ENCODE results near the gene SSC5D. TPM values are rescaled to one million over a fixed set of nuclear protein-coding genes. Genes with fewer than 3 reads are reported as not detected.

The SSC5D gene
- total and polyA plus RNA-seq, 4 donors: 0.08 to 1.0 (median 0.51) TPM

GRCh38 chr19:55467236-55468053 lies 20.8 kb upstream of the SSC5D start:
- H3K36me3 ChIP-seq (ENCODE audit: control insufficient read depth in 4 of 4, insufficient read depth in 3 of 4, low read depth in 1 of 4, low read length in 3 of 4): no peaks in the 10 kb centered on the region
- peaks cover 6 to 21% (median 14%) of the 10 kb centered on the region in 4 donors for H3K4me1 ChIP-seq (ENCODE audit: control insufficient read depth in 4 of 4, insufficient read depth in 4 of 4, low read length in 3 of 4)
- WGBS: 29% methylated on average over 29 of the region's 29 CpGs
- H3K9me3 ChIP-seq (ENCODE audit: control insufficient read depth in 4 of 4, low read length in 3 of 4): no peaks in the 10 kb centered on the region
- H3K4me3 ChIP-seq (ENCODE audit: low read depth in 1 of 3, low read length in 3 of 3): no peak overlapping the region
- TF ChIP-seq ZBTB33 (IDR thresholded peaks at IDR 0.05) (no peak), YY1 (IDR thresholded peaks at IDR 0.05) (peak; percentile 39), HNF4A (conservative IDR thresholded peaks at IDR 0.05) (peak; percentile 89 to 90), MAX (IDR thresholded peaks at IDR 0.05) (peak; percentile 68), FOXA1 (IDR thresholded peaks at IDR 0.05) (no peak), EGR1 (IDR thresholded peaks at IDR 0.05; ENCODE audit: low read depth in 2 of 2) (no peak), NR2F2 (IDR thresholded peaks at IDR 0.05) (peak; percentile 83), ATF3 (IDR thresholded peaks at IDR 0.05) (no peak), SP1 (IDR thresholded peaks at IDR 0.05) (peak; percentile 88), JUND (IDR thresholded peaks at IDR 0.05) (no peak), HNF4G (IDR thresholded peaks at IDR 0.05) (peak; percentile 65), RAD21 (IDR thresholded peaks at IDR 0.05) (peak; percentile 72 to 81), TAF1 (conservative IDR thresholded peaks at IDR 0.05) (no peak), FOXA2 (IDR thresholded peaks at IDR 0.05) (no peak), CTCF (IDR thresholded peaks at IDR 0.05; ENCODE audit: low read depth, low read length, missing input control) (peak; percentile 97), GABPA (IDR thresholded peaks at IDR 0.05 in 1 of 2, conservative IDR thresholded peaks at IDR 0.05 in 1 of 2) (peak in 1 of 2 donors; percentile 73), REST (IDR thresholded peaks at IDR 0.05) (no peak), RXRA (IDR thresholded peaks at IDR 0.05) (peak; percentile 65 to 68)
- peak; percentile 89 for DNase-seq (ENCODE audit: low spot score)
- H3K9ac ChIP-seq (ENCODE audit: low read depth in 1 of 2, low read length in 2 of 2): peak overlapping the region in 1 of 2 donors; percentile 0
- peak overlapping the region; percentile 55 to 75 for H3K27ac ChIP-seq (ENCODE audit: low read depth in 1 of 2, low read length in 2 of 2)
- no peaks in the 10 kb centered on the region for H3K27me3 ChIP-seq (ENCODE audit: control insufficient read depth in 4 of 4, insufficient read depth in 4 of 4, low read length in 3 of 4)

Data from liver (tissue), 9 donors.